ENCODE results near the gene MPO. TPM values are rescaled to one million over a fixed set of nuclear protein-coding genes. Genes with fewer than 3 reads are reported as not detected.

Gene MPO
- total RNA-seq, 2 donors from 2014 or later = 0.57 TPM; not detected in 1

GRCh38 chr17:58269557-58270291, 11.0 kb downstream of the MPO start:
- Histone ChIP-seq H3K4me1 (replicated peaks) (no peaks in the 10 kb centered on the region), H3K36me3 (no peaks in the 10 kb centered on the region), H3K9me3 (no peaks in the 10 kb centered on the region), H3K27me3 (replicated peaks; ENCODE audit: insufficient read depth) (no peaks in the 10 kb centered on the region), H3K4me3 (no peak overlapping the region), H3K27ac (no peak overlapping the region)
- no peak for DNase-seq (ENCODE audit: low spot score)
- no peak for TF ChIP-seq CTCF (IDR thresholded peaks at IDR 0.05)
- no peak for TF ChIP-seq POLR2A (IDR thresholded peaks at IDR 0.05)
- TF ChIP-seq POLR2AphosphoS5 (IDR thresholded peaks at IDR 0.05) = no peak
- intact Hi-C loops (cut with DNase I) = no loop called here
- 75% methylated on average over 9 of the region's 9 CpGs for WGBS

- 82% methylated on average over 6 of the region's 6 CpGs for WGBS
- Histone ChIP-seq H3K27ac (no peak overlapping the region), H3K27me3 (replicated peaks; ENCODE audit: insufficient read depth) (no peaks in the 10 kb centered on the region), H3K36me3 (no peaks in the 10 kb centered on the region), H3K4me1 (replicated peaks) (no peaks in the 10 kb centered on the region), H3K4me3 (no peak overlapping the region), H3K9me3 (no peaks in the 10 kb centered on the region)
- no peak for DNase-seq (ENCODE audit: low spot score)
- intact Hi-C loops (cut with DNase I) = no loop called here
- TF ChIP-seq POLR2A (IDR thresholded peaks at IDR 0.05) (no peak), CTCF (IDR thresholded peaks at IDR 0.05) (no peak), POLR2AphosphoS5 (IDR thresholded peaks at IDR 0.05) (no peak)
Observed at GRCh38 chr17:58268774-58269556, 11.8 kb downstream of the MPO start.

- no peak for DNase-seq (ENCODE audit: low spot score)
- intact Hi-C loops (cut with DNase I) = no loop called here
- Histone ChIP-seq H3K4me3 (no peak overlapping the region), H3K27me3 (replicated peaks; ENCODE audit: insufficient read depth) (no peaks in the 10 kb centered on the region), H3K9me3 (no peaks in the 10 kb centered on the region), H3K27ac (no peak overlapping the region), H3K4me1 (replicated peaks) (no peaks in the 10 kb centered on the region), H3K36me3 (no peaks in the 10 kb centered on the region)
- TF ChIP-seq CTCF (IDR thresholded peaks at IDR 0.05) (no peak), POLR2A (IDR thresholded peaks at IDR 0.05) (no peak), POLR2AphosphoS5 (IDR thresholded peaks at IDR 0.05) (no peak)
- WGBS = 85% methylated on average over 12 of the region's 12 CpGs
Observed at GRCh38 chr17:58268326-58268725, 12.4 kb downstream of the MPO start.

GRCh38 chr17:58267347-58268324, 13.1 kb downstream of the MPO start:
- TF ChIP-seq CTCF (IDR thresholded peaks at IDR 0.05) (no peak), POLR2AphosphoS5 (IDR thresholded peaks at IDR 0.05) (no peak), POLR2A (IDR thresholded peaks at IDR 0.05) (no peak)
- no peak overlapping the region for H3K27ac ChIP-seq
- no peaks in the 10 kb centered on the region for H3K27me3 ChIP-seq (replicated peaks; ENCODE audit: insufficient read depth)
- H3K4me1 ChIP-seq (replicated peaks) = no peaks in the 10 kb centered on the region
- no peak overlapping the region for H3K4me3 ChIP-seq
- intact Hi-C loops (cut with DNase I) = no loop called here
- no peak for DNase-seq (ENCODE audit: low spot score)
- H3K9me3 ChIP-seq = no peaks in the 10 kb centered on the region
- 90% methylated on average over 19 of the region's 22 CpGs for WGBS
- H3K36me3 ChIP-seq = no peaks in the 10 kb centered on the region
